GM06990 (cell line): ENCODE results near the gene SF3A2.

ENCODE experiments used
- DNase-seq: peaks from one replicate; pipeline ENCODE4 v3.0.0-alpha.2; 2011; ENCODE audit not compliant: insufficient read length; ENCODE audit errors: extremely low read depth
- H3K27me3 ChIP-seq: replicated peaks from 2 replicates; pipeline ENCODE4 v1.6.0; 2011; ENCODE audit warnings: low read length; ENCODE audit not compliant: control insufficient read depth, insufficient read depth
- H3K36me3 ChIP-seq: 2 replicates; pipeline ENCODE4 v1.5.1; 2011; ENCODE audit warnings: low read length; ENCODE audit not compliant: control insufficient read depth, insufficient read depth
- H3K4me3 ChIP-seq: replicated peaks from 2 replicates; pipeline ENCODE4 v1.5.1; 2011; ENCODE audit warnings: low read depth, mild to moderate bottlenecking, control low read depth, low read length
- TF ChIP-seq, protein P1 (sequence below): IDR thresholded peaks from 2 replicates; pipeline ENCODE4 v1.5.1; 2011; ENCODE audit warnings: low read length, control low read depth, mild to moderate bottlenecking, inconsistent platforms; ENCODE audit not compliant: insufficient read depth, poor library complexity, severe bottlenecking

SF3A2 gene

DNA sequence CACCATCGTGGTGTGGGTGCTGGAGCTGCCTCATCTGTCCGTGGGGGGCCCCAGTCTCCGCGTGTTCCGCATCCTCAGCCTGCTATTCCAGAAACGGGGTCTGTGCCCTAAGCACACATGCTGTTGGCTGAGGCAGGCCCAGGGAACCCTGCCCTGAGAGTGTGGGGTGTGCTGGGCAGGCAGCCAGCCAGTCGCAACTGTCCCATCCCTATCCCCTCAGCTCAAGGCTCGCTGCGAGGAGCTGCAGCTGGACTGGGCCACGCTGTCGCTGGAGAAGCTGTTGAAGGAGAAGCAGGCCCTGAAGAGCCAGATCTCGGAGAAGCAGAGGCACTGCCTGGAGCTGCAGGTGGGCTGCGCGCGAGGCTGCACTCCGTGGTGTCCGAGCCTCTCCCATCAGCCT lies 22.4 kb upstream of the SF3A2 start:
- no peak for DNase-seq
- no peak overlapping the region for H3K4me3 ChIP-seq
- peaks cover 56% of the 10 kb centered on the region for H3K36me3 ChIP-seq
- no peaks in the 10 kb centered on the region for H3K27me3 ChIP-seq
- TF ChIP-seq, protein P1, sequence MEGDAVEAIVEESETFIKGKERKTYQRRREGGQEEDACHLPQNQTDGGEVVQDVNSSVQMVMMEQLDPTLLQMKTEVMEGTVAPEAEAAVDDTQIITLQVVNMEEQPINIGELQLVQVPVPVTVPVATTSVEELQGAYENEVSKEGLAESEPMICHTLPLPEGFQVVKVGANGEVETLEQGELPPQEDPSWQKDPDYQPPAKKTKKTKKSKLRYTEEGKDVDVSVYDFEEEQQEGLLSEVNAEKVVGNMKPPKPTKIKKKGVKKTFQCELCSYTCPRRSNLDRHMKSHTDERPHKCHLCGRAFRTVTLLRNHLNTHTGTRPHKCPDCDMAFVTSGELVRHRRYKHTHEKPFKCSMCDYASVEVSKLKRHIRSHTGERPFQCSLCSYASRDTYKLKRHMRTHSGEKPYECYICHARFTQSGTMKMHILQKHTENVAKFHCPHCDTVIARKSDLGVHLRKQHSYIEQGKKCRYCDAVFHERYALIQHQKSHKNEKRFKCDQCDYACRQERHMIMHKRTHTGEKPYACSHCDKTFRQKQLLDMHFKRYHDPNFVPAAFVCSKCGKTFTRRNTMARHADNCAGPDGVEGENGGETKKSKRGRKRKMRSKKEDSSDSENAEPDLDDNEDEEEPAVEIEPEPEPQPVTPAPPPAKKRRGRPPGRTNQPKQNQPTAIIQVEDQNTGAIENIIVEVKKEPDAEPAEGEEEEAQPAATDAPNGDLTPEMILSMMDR = no peak

DNA sequence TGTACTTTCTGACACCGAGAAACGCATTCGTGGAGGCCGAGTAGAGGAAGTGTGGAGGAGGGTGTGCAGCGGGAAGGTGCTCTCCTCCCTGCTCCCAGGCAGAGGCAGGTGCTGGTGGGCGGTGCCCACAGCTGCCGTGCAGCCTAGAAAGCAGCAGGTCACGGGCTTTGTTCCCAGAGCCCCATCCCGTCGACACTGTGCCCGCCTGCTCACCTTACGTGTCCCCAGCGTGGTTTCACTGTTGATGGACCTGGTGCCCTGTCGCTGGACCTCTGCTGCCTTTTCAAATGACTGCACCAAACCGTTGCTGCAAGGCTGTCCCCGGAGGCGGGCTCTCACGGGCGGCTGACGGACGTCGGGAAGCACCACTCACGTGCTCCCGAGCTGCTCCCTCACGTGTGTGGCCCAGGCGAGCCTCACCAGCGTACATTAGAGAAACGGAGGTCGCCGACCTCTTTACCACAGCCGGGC lies 21.3 kb upstream of the SF3A2 start:
- DNase-seq = no peak
- Histone ChIP-seq H3K36me3 (peaks cover 59% of the 10 kb centered on the region), H3K4me3 (no peak overlapping the region), H3K27me3 (no peaks in the 10 kb centered on the region)
- TF ChIP-seq, protein P1 = no peak

DNA sequence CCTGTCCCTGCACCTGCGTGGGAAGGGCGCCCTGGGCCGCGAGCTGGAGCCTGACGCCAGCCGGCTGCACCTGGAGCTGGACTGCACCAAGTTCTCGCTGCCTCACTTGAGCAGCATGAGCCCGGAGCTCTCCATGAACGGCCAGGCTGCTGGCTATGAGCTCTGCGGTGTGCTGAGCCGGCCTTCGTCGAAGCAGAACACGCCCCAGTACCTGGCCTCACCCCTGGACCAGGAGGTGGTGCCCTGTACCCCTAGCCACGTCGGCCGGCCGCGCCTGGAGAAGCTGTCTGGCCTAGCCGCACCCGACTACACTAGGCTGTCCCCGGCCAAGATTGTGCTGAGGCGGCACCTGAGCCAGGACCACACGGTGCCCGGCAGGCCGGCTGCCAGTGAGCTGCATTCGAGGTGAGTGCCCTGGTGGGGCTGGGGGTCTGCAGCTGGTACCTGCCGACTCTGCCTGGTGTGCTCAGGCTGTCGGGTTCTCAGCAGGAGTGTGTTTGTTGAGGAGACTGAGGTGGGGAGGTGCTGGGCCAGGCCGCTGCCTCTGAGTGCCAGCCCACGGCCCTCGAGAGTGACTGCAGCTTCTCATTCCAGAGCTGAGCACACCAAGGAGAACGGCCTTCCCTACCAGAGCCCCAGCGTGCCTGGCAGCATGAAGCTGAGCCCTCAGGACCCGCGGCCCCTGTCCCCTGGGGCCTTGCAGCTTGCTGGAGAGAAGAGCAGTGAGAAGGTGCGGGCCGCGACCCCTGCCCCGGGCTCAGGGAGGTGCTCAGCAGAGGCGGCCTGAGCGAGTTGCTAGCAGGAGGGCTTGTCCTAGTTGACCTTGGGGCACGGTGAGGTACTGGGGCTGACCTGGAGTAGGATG lies 20.0 kb upstream of the SF3A2 start:
- TF ChIP-seq, protein P1 = no peak
- DNase-seq = no peak
- no peaks in the 10 kb centered on the region for H3K27me3 ChIP-seq
- H3K4me3 ChIP-seq = no peak overlapping the region
- H3K36me3 ChIP-seq = peaks cover 53% of the 10 kb centered on the region

DNA sequence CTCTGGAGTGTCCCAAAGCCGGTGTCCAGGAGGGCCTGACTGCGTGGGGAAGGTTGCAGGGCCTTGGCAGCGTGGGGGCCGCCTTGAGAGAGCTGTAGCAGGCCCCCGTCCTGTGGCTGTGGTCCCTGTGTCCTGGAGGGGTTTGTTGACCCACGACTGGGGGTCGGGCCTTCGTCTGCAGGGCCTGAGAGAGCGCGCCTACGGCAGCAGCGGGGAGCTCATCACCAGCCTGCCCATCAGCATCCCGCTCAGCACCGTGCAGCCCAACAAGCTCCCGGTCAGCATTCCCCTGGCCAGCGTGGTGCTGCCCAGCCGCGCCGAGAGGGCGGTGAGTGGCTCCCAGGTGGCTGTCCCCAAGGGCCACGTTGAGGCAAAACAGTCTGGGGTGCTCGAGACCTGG lies 19.0 kb upstream of the SF3A2 start:
- peaks cover 57% of the 10 kb centered on the region for H3K36me3 ChIP-seq
- H3K27me3 ChIP-seq = no peaks in the 10 kb centered on the region
- H3K4me3 ChIP-seq = no peak overlapping the region
- TF ChIP-seq, protein P1 = no peak
- DNase-seq = no peak

DNA sequence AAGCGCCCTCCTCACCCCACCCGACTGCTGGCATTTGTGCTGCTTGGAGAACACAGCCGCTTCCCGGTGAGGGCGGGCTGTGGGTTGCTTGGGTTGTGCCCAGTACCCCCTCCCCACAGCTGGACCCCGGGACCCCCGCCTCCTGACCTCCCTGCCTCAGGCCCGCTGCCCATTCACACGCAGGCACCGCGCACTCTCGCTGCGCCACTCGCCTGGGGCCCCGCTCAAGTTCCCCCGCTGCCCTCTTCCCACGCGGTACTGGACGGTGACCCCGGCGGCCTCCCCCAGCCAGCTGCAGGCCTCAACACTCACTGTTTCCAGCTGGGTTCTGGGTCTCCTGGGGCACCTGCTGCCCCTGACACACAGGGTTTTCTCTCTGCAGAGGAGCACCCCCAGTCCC lies 16.9 kb upstream of the SF3A2 start:
- Histone ChIP-seq H3K36me3 (peaks cover 44% of the 10 kb centered on the region), H3K4me3 (no peak overlapping the region), H3K27me3 (no peaks in the 10 kb centered on the region)
- TF ChIP-seq, protein P1 = no peak
- no peak for DNase-seq
